Psoas muscle (tissue), 8 donors: ENCODE data around the gene PDE6D. TPM values are rescaled to one million over a fixed set of nuclear protein-coding genes. Genes with fewer than 3 reads are reported as not detected.

Experiments used
- ATAC-seq, 4 donors: fragments of 200-7000 bp; cut with Tn5 transposase; one replicate each; pipeline ENCODE4 v1.9.1; 2020; ENCODE audit warnings: moderate library complexity in 3 of 4, mild to moderate bottlenecking in 2 of 4
- DNase-seq, 2 donors: peaks; one replicate each; pipeline ENCODE4 v3.0.0-alpha.2; 2020
- H3K27ac ChIP-seq: fragments of 200-600 bp; one replicate; pipeline ENCODE4 v1.8.0; 2022
- H3K27me3 ChIP-seq, 3 donors: fragments of 200-600 bp in 1 of 3; one replicate each; pipeline versions ENCODE4 v1.6.1 to v1.8.0; 2013 to 2022; ENCODE audit warnings: low read length in 2 of 3, mild to moderate bottlenecking in 2 of 3, moderate library complexity in 1 of 3; ENCODE audit not compliant: insufficient read depth in 3 of 3
- H3K36me3 ChIP-seq, 2 donors: fragments of 200-600 bp in 1 of 2; one replicate each; pipeline versions ENCODE4 v1.6.1 to v1.8.0; 2013 to 2022; ENCODE audit warnings: low read depth in 1 of 2, mild to moderate bottlenecking in 1 of 2, moderate library complexity in 1 of 2; ENCODE audit not compliant: insufficient read depth in 1 of 2
- H3K4me1 ChIP-seq: fragments of 200-600 bp; one replicate; pipeline ENCODE4 v1.8.0; 2022
- H3K4me3 ChIP-seq: fragments of 200-600 bp; one replicate; pipeline ENCODE4 v1.8.0; 2022; ENCODE audit warnings: mild to moderate bottlenecking
- H3K9me3 ChIP-seq: fragments of 200-600 bp; one replicate; pipeline ENCODE4 v1.8.0; 2022
- CTCF ChIP-seq: fragments of 200-600 bp; IDR thresholded peaks from one replicate; pipeline ENCODE4 v1.8.0; 2022; ENCODE audit warnings: antibody characterized with exemption
- WGBS, 3 donors: extraction: QIAGEN DNeasy Blood & Tissue Kit; methylation state at CpG; one replicate each; pipeline versions ENCODE4 v1.1.6 to v1.1.7; 2013; 5-methylcytosine and 5-hydroxymethylcytosine counted together
- intact Hi-C, 2 donors: fragments of 100-400 bp; cut with DNase I; formaldehyde crosslinking; loops; one replicate each; pipeline versions ENCODE4 v1.11.0 to v1.14.2; 2022
- polyA plus RNA-seq, 3 donors: library from polyadenylated mRNA; stranded (reverse); fragments of 200-250 nt; gene quantifications; one replicate each; pipeline ENCODE4 v1.2.3, GENCODE V29; 2013
- total RNA-seq, 4 donors: library from RNA; stranded (reverse); fragmentation: NEBNext Ultra II Directional in 2 of 4; extraction: Animal tissue kit (Norgen Biotek cat#: 25700) in 2 of 4; gene quantifications; one replicate each; pipeline versions ENCODE4 v1.2.1 to v1.2.4, GENCODE V29; 2021 to 2023
- donor health status: healthy with polysubstance abuse.
- donor health status: DM: no; HTN: no; CAD: no; lungs with moderate emphysema.
- donor health status: Bipolar disorder and iron deficiency.
- donor health status: healthy.
- donor health status: DM: yes; HTN: yes; CAD: no.
- donor health status: DM: no; HTN: no; CAD: no.
- donor health status: DM: no; HTN: no; CAD: no.
- donor health status: DM: yes; HTN: yes; CAD: no.

The PDE6D gene
- total and polyA plus RNA-seq, 7 donors, result 8.7 to 22.5 (median 13.8) TPM

- Histone ChIP-seq H3K4me3 (no peak overlapping the region), H3K27me3 (no peaks in the 10 kb centered on the region), H3K36me3 (no peaks in the 10 kb centered on the region), H3K9me3 (no peaks in the 10 kb centered on the region), H3K27ac (no peak overlapping the region), H3K4me1 (peaks cover 12% of the 10 kb centered on the region)
- no peak for DNase-seq
- no peak for TF ChIP-seq CTCF
- 43 to 71% (median 51%) methylated on average over 8 of the region's 8 CpGs for WGBS, 3 donors
- intact Hi-C loops, result no loop called here
- ATAC-seq, result peak in 2 of 4 donors; percentile 12 to 27
Measured at GRCh38 chr2:231720987-231721966, 59.8 kb downstream of the PDE6D start.

- no peak for DNase-seq
Measured at GRCh38 chr2:231720292-231720986, 60.6 kb downstream of the PDE6D start.

GRCh38 chr2:231718799-231719198 lies 62.3 kb downstream of the PDE6D start:
- peaks cover 20% of the 10 kb centered on the region for H3K4me1 ChIP-seq
- H3K27ac ChIP-seq, result no peak overlapping the region
- no peak for TF ChIP-seq CTCF
- no peaks in the 10 kb centered on the region for H3K9me3 ChIP-seq
- H3K36me3 ChIP-seq, result no peaks in the 10 kb centered on the region
- WGBS, 3 donors, result 63 to 83% (median 67%) methylated on average over 6 of the region's 6 CpGs
- intact Hi-C loops, result loop anchor here in 1 of 2 donors (5.0 kb wide), 1 partner anchor 106 kb away; no protein-coding TSS in a partner anchor
- DNase-seq (peak in 1 of 2 donors; percentile 32), ATAC-seq (no peak)
- H3K4me3 ChIP-seq, result no peak overlapping the region
- H3K27me3 ChIP-seq, result no peaks in the 10 kb centered on the region

More at GRCh38 chr2:231720292-231720986, 60.6 kb downstream of the PDE6D start:
- Histone ChIP-seq H3K4me1 (peaks cover 16% of the 10 kb centered on the region), H3K27me3 (no peaks in the 10 kb centered on the region), H3K36me3 (no peaks in the 10 kb centered on the region), H3K4me3 (no peak overlapping the region), H3K27ac (no peak overlapping the region), H3K9me3 (no peaks in the 10 kb centered on the region)
- 84 to 87% (median 87%) methylated on average over 7 of the region's 7 CpGs for WGBS, 3 donors
- ATAC-seq, result no peak
- no peak for TF ChIP-seq CTCF
- intact Hi-C loops, result no loop called here

GRCh38 chr2:231717281-231718171 lies 63.6 kb downstream of the PDE6D start:
- Histone ChIP-seq H3K27ac (peak overlapping the region; percentile 56), H3K4me1 (peaks cover 26% of the 10 kb centered on the region), H3K36me3 (peaks cover 0 to 10% of the 10 kb centered on the region in 2 donors), H3K9me3 (no peaks in the 10 kb centered on the region), H3K27me3 (no peaks in the 10 kb centered on the region), H3K4me3 (no peak overlapping the region)
- DNase-seq (peak in 1 of 2 donors; percentile 59), ATAC-seq (peak in 2 of 4 donors; percentile 38 to 46)
- no peak for TF ChIP-seq CTCF
- intact Hi-C loops, result loop anchor here in 1 of 2 donors (5.0 kb wide), 1 partner anchor 105 kb away; no protein-coding TSS in a partner anchor
- 72 to 79% (median 77%) methylated on average over 13 of the region's 13 CpGs for WGBS, 3 donors
